GM12878 (cell line): ENCODE data around the gene MYLK3. TPM values are rescaled to one million over a fixed set of nuclear protein-coding genes. Genes with fewer than 3 reads are reported as not detected.

Source experiments
- ATAC-seq: fragments of 200-7000 bp; cut with Tn5 transposase; 3 replicates; pipeline ENCODE4 v1.9.1; 2020; ENCODE audit warnings: mild to moderate bottlenecking, moderate library complexity
- BruUV-seq: library from RNA; stranded (reverse); fragments of 400-500 nt; replicated peaks from 2 replicates; lab custom pipeline; 2021; lab: Mats Ljungman, UMichigan
- CTCF ChIA-PET: fragments of 300-600 bp; sonication (Branson Sonifier 250); formaldehyde crosslinking; extraction: SDS; loops from one replicate; lab custom pipeline; 2021; ENCODE audit warnings: inconsistent platforms; lab: Yijun Ruan, JAX
- POLR2A ChIA-PET: fragments of 350-600 bp; formaldehyde crosslinking; extraction: SDS; loops from one replicate; lab custom pipeline; 2021; ENCODE audit warnings: inconsistent platforms; lab: Charles Lee
- RAD21 ChIA-PET: fragments of 300-600 bp; sonication (Branson Sonifier 250); formaldehyde crosslinking; loops from one replicate; lab custom pipeline; 2023; ENCODE audit warnings: antibody characterized with exemption; ENCODE audit not compliant: unreplicated experiment; lab: Charles Lee
- SMC1A ChIA-PET: fragments of 300-600 bp; sonication (Branson Sonifier 250); formaldehyde crosslinking; loops from one replicate; lab custom pipeline; 2023; ENCODE audit not compliant: unreplicated experiment, uncharacterized antibody; lab: Charles Lee
- DNase-seq: peaks from one replicate; pipeline ENCODE4 v3.0.0-alpha.2; 2011; ENCODE audit warnings: low read depth, low spot score
- FAIRE-seq: peaks from 3 replicates; lab custom pipeline; 2011; peaks lifted over from hg19 to GRCh38; lab: Jason Lieb, UNC
- H2AFZ ChIP-seq: 2 replicates; pipeline ENCODE4 v1.6.0; 2011; ENCODE audit warnings: low read depth, low read length, control low read depth; ENCODE audit not compliant: control insufficient read depth
- H3K27ac ChIP-seq: 2 replicates; pipeline ENCODE4 v1.5.1; 2011; ENCODE audit warnings: control low read depth; ENCODE audit not compliant: control insufficient read depth, insufficient read depth
- H3K27me3 ChIP-seq, 2 experiments: replicated peaks in 1 of 2; 2 replicates each; pipeline versions ENCODE4 v1.6.0 to v1.6.1; 2011; ENCODE audit warnings: low read length in 1 of 2; ENCODE audit not compliant: control insufficient read depth in 2 of 2, insufficient read depth in 2 of 2
- H3K36me3 ChIP-seq, 2 experiments: 2 replicates each; pipeline ENCODE4 v1.5.1; 2011; ENCODE audit warnings: low read length in 1 of 2; ENCODE audit not compliant: control insufficient read depth in 2 of 2, insufficient read depth in 2 of 2
- H3K4me1 ChIP-seq: 2 replicates; pipeline ENCODE4 v1.6.1; 2011; ENCODE audit warnings: mild to moderate bottlenecking, low read length, moderate library complexity, mixed read lengths; ENCODE audit not compliant: control insufficient read depth, insufficient read depth
- H3K4me2 ChIP-seq: 2 replicates; pipeline ENCODE4 v1.6.0; 2011; ENCODE audit warnings: control low read depth; ENCODE audit not compliant: control insufficient read depth, insufficient read depth
- H3K4me3 ChIP-seq: fragments of 200-600 bp; sonication (generic); 2 replicates; pipeline ENCODE4 v1.5.1; 2016
- H3K79me2 ChIP-seq: 2 replicates; pipeline ENCODE4 v1.6.0; 2011; ENCODE audit warnings: low read length; ENCODE audit not compliant: control insufficient read depth, insufficient read depth
- H3K9ac ChIP-seq: 2 replicates; pipeline ENCODE4 v1.8.0; 2011; ENCODE audit warnings: low read length, control low read depth, mixed read lengths; ENCODE audit not compliant: control insufficient read depth, insufficient read depth
- H3K9me3 ChIP-seq: replicated peaks from 3 replicates; pipeline ENCODE4 v1.5.1; 2011; ENCODE audit warnings: mild to moderate bottlenecking, low read length; ENCODE audit not compliant: control insufficient read depth, insufficient read depth
- H4K20me1 ChIP-seq: 2 replicates; pipeline ENCODE4 v1.6.0; 2011; ENCODE audit not compliant: control insufficient read depth, insufficient read depth
- CEBPB ChIP-seq, 2 experiments: fragments of 150-350 bp in 1 of 2; IDR thresholded peaks; 2 replicates each; pipeline ENCODE4 v1.6.1; 2012 to 2014; ENCODE audit warnings: low read depth in 2 of 2, low read length in 2 of 2, borderline replicate concordance in 1 of 2, inconsistent platforms in 1 of 2
- SRF ChIP-seq, 2 experiments: IDR thresholded peaks; 2 replicates each; pipeline ENCODE4 v1.6.1; 2011; ENCODE audit warnings: low read depth in 2 of 2, low read length in 2 of 2, mild to moderate bottlenecking in 1 of 2, moderate library complexity in 1 of 2
- WGBS: methylation state at CpG from one replicate; pipeline ENCODE4 v1.1.6; 2016; ENCODE audit warnings: low lambda C conversion rate; ENCODE audit not compliant: insufficient replicate concordance, insufficient coverage; ENCODE audit errors: missing lambda C conversion rate; 5-methylcytosine and 5-hydroxymethylcytosine counted together
- in situ Hi-C: fragments of 300-500 bp; cut with MboI; formaldehyde crosslinking; loops from 9 replicates; pipeline ENCODE4 v1.14.3; 2018; ENCODE audit warnings: mixed read lengths
- intact Hi-C: fragments of 100-400 bp; cut with micrococcal nuclease; formaldehyde crosslinking; loops from one replicate; pipeline ENCODE4 v1.14.2; 2022; ENCODE audit not compliant: unreplicated experiment
- polyA plus RNA-seq, 11 experiments: library from polyadenylated mRNA; depleted of rRNA in 4 of 11; unstranded in 6 of 11; stranded (reverse) in 5 of 11; fragments of >200 nt; fragmentation: Nextera tagmentation in 4 of 11; fragmentation: Illumina TruSeq in 1 of 11; extraction: Ambion mirVana in 4 of 11; extraction: Trizol in 1 of 11; gene quantifications; 1 replicate in 1 of 11; 2 replicates in 10 of 11; pipeline versions ENCODE4 v1.2.1 to v1.2.3, GENCODE V29; 2011 to 2016; ENCODE audit warnings: inconsistent platforms in 2 of 11, missing spikeins in 2 of 11, low read depth in 1 of 11
- total RNA-seq, 4 experiments: library from RNA; depleted of rRNA in 3 of 4; stranded (reverse); fragments of >200 nt in 3 of 4; fragmentation: Illumina TruSeq in 1 of 4; extraction: Trizol in 1 of 4; gene quantifications; 2 replicates each; pipeline versions ENCODE4 v1.2.1 to v1.2.3, GENCODE V29; 2013 to 2021
- TF ChIP-seq, protein P1 (sequence below): fragments of 450-650 bp; IDR thresholded peaks from 2 replicates; pipeline ENCODE4 v1.6.1; 2017; ENCODE audit warnings: low read depth, mild to moderate bottlenecking, moderate library complexity

The MYLK3 gene
- total and polyA plus RNA-seq, 10 of the 15 experiments (the other 5 are each of a cell fraction or from before 2014, with no cell fraction given) = 0.02 to 0.46 (median 0.17) TPM

GRCh38 chr16:46775214-46775613, 27.1 kb upstream of the MYLK3 start:
- ChIA-PET POLR2A (interaction anchor here (0.6 to 0.7 kb wide), 2 partner anchors 10 to 25 kb away, joined by 3 read pairs; no protein-coding TSS in a partner anchor), RAD21 (interaction anchor here (1.1 to 1.7 kb wide), 3 partner anchors 10 to 14 kb away, joined by 4 read pairs; no protein-coding TSS in a partner anchor)
- 74% methylated on average over 4 of the region's 4 CpGs for WGBS
- no peaks in the 10 kb centered on the region for H3K27me3 ChIP-seq
- H3K9me3 ChIP-seq = peaks cover 10% of the 10 kb centered on the region; the same call in 2 of the 3 replicates
- H3K79me2 ChIP-seq = no peaks in the 10 kb centered on the region
- peak overlapping the region; percentile 68; the same call in 1 of the 2 replicates for H3K4me2 ChIP-seq
- peak; percentile 42 for ATAC-seq
- intact Hi-C loops = no loop called here
- TF ChIP-seq CEBPB (IDR thresholded peaks at IDR 0.05; ENCODE audit: borderline replicate concordance in 1 of 2, low read depth in 2 of 2, low read length in 2 of 2) (no peak), SRF (IDR thresholded peaks at IDR 0.05; ENCODE audit: low read depth in 2 of 2, low read length in 2 of 2) (no peak)
- TF ChIP-seq, protein P1, sequence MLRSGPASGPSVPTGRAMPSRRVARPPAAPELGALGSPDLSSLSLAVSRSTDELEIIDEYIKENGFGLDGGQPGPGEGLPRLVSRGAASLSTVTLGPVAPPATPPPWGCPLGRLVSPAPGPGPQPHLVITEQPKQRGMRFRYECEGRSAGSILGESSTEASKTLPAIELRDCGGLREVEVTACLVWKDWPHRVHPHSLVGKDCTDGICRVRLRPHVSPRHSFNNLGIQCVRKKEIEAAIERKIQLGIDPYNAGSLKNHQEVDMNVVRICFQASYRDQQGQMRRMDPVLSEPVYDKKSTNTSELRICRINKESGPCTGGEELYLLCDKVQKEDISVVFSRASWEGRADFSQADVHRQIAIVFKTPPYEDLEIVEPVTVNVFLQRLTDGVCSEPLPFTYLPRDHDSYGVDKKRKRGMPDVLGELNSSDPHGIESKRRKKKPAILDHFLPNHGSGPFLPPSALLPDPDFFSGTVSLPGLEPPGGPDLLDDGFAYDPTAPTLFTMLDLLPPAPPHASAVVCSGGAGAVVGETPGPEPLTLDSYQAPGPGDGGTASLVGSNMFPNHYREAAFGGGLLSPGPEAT = peak; percentile 7; the same call in 1 of the 2 replicates
- TF ChIP-seq, all 136 proteins: peak for 1
- Histone ChIP-seq H3K36me3 (no peaks in the 10 kb centered on the region), H3K9ac (no peak overlapping the region), H3K27ac (peak overlapping the region; percentile 53; the same call in 1 of the 2 replicates), H4K20me1 (no peaks in the 10 kb centered on the region), H3K4me3 (no peak overlapping the region), H2AFZ (no peak overlapping the region), H3K4me1 (peaks cover 17% of the 10 kb centered on the region)
- in situ Hi-C loops = no loop called here
- no peak for DNase-seq
- ChIA-PET SMC1A (interaction anchor here (1.0 to 1.6 kb wide), 6 partner anchors 10 to 59 kb away, joined by 3 to 12 read pairs (median 4); no protein-coding TSS in a partner anchor), CTCF (interaction anchor here (1.1 to 2.9 kb wide), 3 partner anchors 13 to 47 kb away, joined by 3 to 13 read pairs (median 5); no protein-coding TSS in a partner anchor)
- no TSS peak for BruUV-seq
- no peak for FAIRE-seq
